Cardiac fibroblast (primary cell): ENCODE data around the gene AGK.

Experiments
- DNase-seq, 2 donors: peaks; one replicate each; pipeline versions ENCODE4 v3.0.0 to v3.0.0-alpha.2; 2010; ENCODE audit warnings: low read depth in 2 of 2
- H3K4me3 ChIP-seq, 2 donors: replicated peaks in 1 of 2; 1 replicate in 1 of 2; 2 replicates in 1 of 2; pipeline ENCODE4 v1.5.1; 2011; ENCODE audit warnings: low read depth in 2 of 2, low read length in 2 of 2, mild to moderate bottlenecking in 2 of 2, moderate library complexity in 1 of 2
- CTCF ChIP-seq: IDR thresholded peaks from one replicate; pipeline ENCODE4 v1.5.1; 2011; ENCODE audit warnings: low read depth, mild to moderate bottlenecking, low read length, inconsistent platforms

Gene AGK

GRCh38 chr7:141597966-141598365 lies 46.8 kb downstream of the AGK start:
- DNase-seq: no peak
- no peak overlapping the region for H3K4me3 ChIP-seq
- no peak for TF ChIP-seq CTCF

GRCh38 chr7:141598408-141598807 lies 47.2 kb downstream of the AGK start:
- DNase-seq: no peak
- H3K4me3 ChIP-seq: no peak overlapping the region
- no peak for TF ChIP-seq CTCF

- TF ChIP-seq CTCF: no peak
- no peak for DNase-seq
- H3K4me3 ChIP-seq: no peak overlapping the region
Observed at GRCh38 chr7:141600168-141601006, 49.2 kb downstream of the AGK start.

- TF ChIP-seq CTCF: no peak
- H3K4me3 ChIP-seq: no peak overlapping the region
- DNase-seq: no peak
Observed at GRCh38 chr7:141609576-141609975, 58.4 kb downstream of the AGK start.

GRCh38 chr7:141610671-141611070 lies 59.5 kb downstream of the AGK start:
- no peak for DNase-seq
- TF ChIP-seq CTCF: no peak
- H3K4me3 ChIP-seq: no peak overlapping the region

GRCh38 chr7:141612861-141613260 lies 61.7 kb downstream of the AGK start:
- no peak for TF ChIP-seq CTCF
- DNase-seq: no peak
- H3K4me3 ChIP-seq: no peak overlapping the region

- no peak for DNase-seq
- no peak for TF ChIP-seq CTCF
Observed at GRCh38 chr7:141617280-141617679, 66.1 kb downstream of the AGK start.

More at GRCh38 chr7:141617280-141617679, 66.1 kb downstream of the AGK start:
- no peak overlapping the region for H3K4me3 ChIP-seq
